Neural cell (in vitro differentiated cells): ENCODE measurements around the gene SYNGR4. TPM values are rescaled to one million over a fixed set of nuclear protein-coding genes. Genes with fewer than 3 reads are reported as not detected.

Experiments
- H2AFZ ChIP-seq: fragments of 200-600, 300-800 bp; sonication (generic), shearing (Covaris generic); 2 replicates; pipeline ENCODE4 v1.6.0; 2014; ENCODE audit warnings: low read depth, mild to moderate bottlenecking, antibody characterized with exemption, low read length, moderate library complexity
- H3F3A ChIP-seq: fragments of 200-600 bp; shearing (Covaris generic); 2 replicates; pipeline ENCODE4 v1.6.1; 2016; ENCODE audit warnings: mild to moderate bottlenecking, moderate library complexity, mixed read lengths, antibody characterized with exemption, low read length; ENCODE audit not compliant: insufficient read depth, poor library complexity, severe bottlenecking
- H3K27ac ChIP-seq: fragments of 200-600, 300-800 bp; sonication (generic), shearing (Covaris generic); 2 replicates; pipeline ENCODE4 v1.5.1; 2014; ENCODE audit warnings: mild to moderate bottlenecking, low read length, moderate library complexity
- H3K27me3 ChIP-seq: fragments of 300-800, 200-600 bp; sonication (generic), shearing (Covaris generic); 2 replicates; pipeline ENCODE4 v1.6.0; 2014; ENCODE audit warnings: mild to moderate bottlenecking, low read depth, low read length, moderate library complexity; ENCODE audit not compliant: insufficient read depth
- H3K36me3 ChIP-seq: fragments of 300-800, 200-600 bp; sonication (generic), shearing (Covaris generic); 2 replicates; pipeline ENCODE4 v1.5.1; 2014; ENCODE audit warnings: mild to moderate bottlenecking, antibody characterized with exemption, low read length, moderate library complexity; ENCODE audit not compliant: insufficient read depth
- H3K4me2 ChIP-seq: fragments of 300-800, 200-600 bp; sonication (generic), shearing (Covaris generic); 2 replicates; pipeline ENCODE4 v1.6.0; 2014; ENCODE audit warnings: mild to moderate bottlenecking, low read length
- H3K4me3 ChIP-seq: fragments of 300-800, 200-600 bp; sonication (generic), shearing (Covaris generic); 2 replicates; pipeline ENCODE4 v1.5.1; 2014; ENCODE audit warnings: mild to moderate bottlenecking, low read length, moderate library complexity
- H3K79me2 ChIP-seq: fragments of 200-600 bp; shearing (Covaris generic); replicated peaks from 2 replicates; pipeline ENCODE4 v1.6.0; 2014; ENCODE audit warnings: mild to moderate bottlenecking, low read length, moderate library complexity; ENCODE audit not compliant: insufficient read depth
- H3K9ac ChIP-seq: fragments of 300-800, 200-600 bp; sonication (generic), shearing (Covaris generic); 2 replicates; pipeline ENCODE4 v1.6.1; 2016; ENCODE audit warnings: mild to moderate bottlenecking, low read length, mixed read lengths
- H3K9me2 ChIP-seq: fragments of 200-600 bp; shearing (Covaris generic); 2 replicates; pipeline ENCODE4 v1.6.1; 2016; ENCODE audit warnings: mild to moderate bottlenecking, low read length, mixed read lengths; ENCODE audit not compliant: insufficient read depth
- H3K9me3 ChIP-seq: fragments of 200-600, 300-800 bp; sonication (generic), shearing (Covaris generic); 2 replicates; pipeline ENCODE4 v1.6.1; 2016; ENCODE audit warnings: mild to moderate bottlenecking, mixed run types, low read length, moderate library complexity, mixed read lengths
- H4K20me1 ChIP-seq: fragments of 200-600 bp; shearing (Covaris generic); 2 replicates; pipeline ENCODE4 v1.6.1; 2016; ENCODE audit warnings: mild to moderate bottlenecking, mixed run types; ENCODE audit not compliant: insufficient read depth
- EP300 ChIP-seq: fragments of 450-650 bp; conservative IDR thresholded peaks from 2 replicates; pipeline ENCODE4 v1.6.1; 2014; ENCODE audit warnings: antibody characterized with exemption, mild to moderate bottlenecking, moderate library complexity; ENCODE audit not compliant: poor library complexity, severe bottlenecking
- EZH2 ChIP-seq: fragments of 200-600, 300-800 bp; shearing (Covaris generic), sonication (generic); IDR thresholded peaks from 2 replicates; pipeline ENCODE4 v1.6.1; 2014; ENCODE audit warnings: antibody characterized with exemption, low read length, borderline replicate concordance, mild to moderate bottlenecking; ENCODE audit not compliant: insufficient read depth, poor library complexity, severe bottlenecking
- MXI1 ChIP-seq: fragments of 450-650 bp; conservative IDR thresholded peaks from 2 replicates; pipeline ENCODE4 v1.6.1; 2014; ENCODE audit warnings: antibody characterized with exemption, mild to moderate bottlenecking; ENCODE audit not compliant: poor library complexity, severe bottlenecking
- POLR2AphosphoS5 ChIP-seq: IDR thresholded peaks from 2 replicates; pipeline ENCODE4 v1.6.1; 2012
- RAD21 ChIP-seq: fragments of 450-650 bp; conservative IDR thresholded peaks from 2 replicates; pipeline ENCODE4 v1.6.1; 2014; ENCODE audit warnings: antibody characterized with exemption, mild to moderate bottlenecking, moderate library complexity
- REST ChIP-seq: IDR thresholded peaks from 2 replicates; pipeline ENCODE4 v1.6.1; 2012; ENCODE audit warnings: borderline replicate concordance
- SMC3 ChIP-seq: fragments of 450-650 bp; conservative IDR thresholded peaks from 2 replicates; pipeline ENCODE4 v1.6.1; 2014; ENCODE audit warnings: antibody characterized with exemption, mild to moderate bottlenecking, moderate library complexity; ENCODE audit not compliant: poor library complexity
- TAF1 ChIP-seq: IDR thresholded peaks from 2 replicates; pipeline ENCODE4 v1.6.1; 2012; ENCODE audit warnings: low read depth
- polyA plus RNA-seq: library from polyadenylated mRNA; depleted of rRNA; stranded (reverse); fragments of >200 nt; gene quantifications from 2 replicates; pipeline ENCODE4 v1.2.3, GENCODE V29; 2014
- TF ChIP-seq, protein P1 (sequence below): fragments of 450-650 bp; IDR thresholded peaks from 2 replicates; pipeline ENCODE4 v1.5.1; 2014; ENCODE audit warnings: antibody characterized with exemption, mild to moderate bottlenecking, moderate library complexity; ENCODE audit not compliant: poor library complexity, severe bottlenecking

The SYNGR4 gene
- polyA plus RNA-seq, 1 donor from 2014 or later = not detected

DNA sequence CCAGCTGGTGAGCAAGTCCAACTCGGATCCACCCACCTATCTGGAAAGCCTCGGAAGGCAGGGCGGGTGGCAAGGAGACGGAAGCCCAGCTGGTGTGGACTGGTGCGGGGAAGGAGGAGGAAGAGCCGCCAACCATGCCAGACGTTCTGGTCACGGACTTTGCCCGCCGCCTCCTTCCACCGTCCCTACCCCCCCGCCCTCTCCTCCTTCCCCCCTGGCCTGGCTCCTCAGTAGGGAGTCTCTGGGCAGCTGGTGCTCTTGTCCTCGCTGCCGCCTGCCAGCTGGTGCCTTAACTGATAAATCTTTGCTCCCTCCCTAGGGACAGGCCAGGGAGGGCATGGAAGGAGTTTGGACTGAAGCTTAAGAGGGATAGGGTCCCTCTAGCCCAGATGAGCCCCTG lies 4.8 kb downstream of the SYNGR4 start:
- no peaks in the 10 kb centered on the region for H3K9me2 ChIP-seq
- TF ChIP-seq RAD21 (no peak), EZH2 (no peak), REST (no peak), TAF1 (no peak), EP300 (no peak), MXI1 (no peak), SMC3 (no peak), POLR2AphosphoS5 (no peak)
- TF ChIP-seq, protein P1, sequence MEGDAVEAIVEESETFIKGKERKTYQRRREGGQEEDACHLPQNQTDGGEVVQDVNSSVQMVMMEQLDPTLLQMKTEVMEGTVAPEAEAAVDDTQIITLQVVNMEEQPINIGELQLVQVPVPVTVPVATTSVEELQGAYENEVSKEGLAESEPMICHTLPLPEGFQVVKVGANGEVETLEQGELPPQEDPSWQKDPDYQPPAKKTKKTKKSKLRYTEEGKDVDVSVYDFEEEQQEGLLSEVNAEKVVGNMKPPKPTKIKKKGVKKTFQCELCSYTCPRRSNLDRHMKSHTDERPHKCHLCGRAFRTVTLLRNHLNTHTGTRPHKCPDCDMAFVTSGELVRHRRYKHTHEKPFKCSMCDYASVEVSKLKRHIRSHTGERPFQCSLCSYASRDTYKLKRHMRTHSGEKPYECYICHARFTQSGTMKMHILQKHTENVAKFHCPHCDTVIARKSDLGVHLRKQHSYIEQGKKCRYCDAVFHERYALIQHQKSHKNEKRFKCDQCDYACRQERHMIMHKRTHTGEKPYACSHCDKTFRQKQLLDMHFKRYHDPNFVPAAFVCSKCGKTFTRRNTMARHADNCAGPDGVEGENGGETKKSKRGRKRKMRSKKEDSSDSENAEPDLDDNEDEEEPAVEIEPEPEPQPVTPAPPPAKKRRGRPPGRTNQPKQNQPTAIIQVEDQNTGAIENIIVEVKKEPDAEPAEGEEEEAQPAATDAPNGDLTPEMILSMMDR = no peak
- H2AFZ ChIP-seq = no peak overlapping the region
- no peaks in the 10 kb centered on the region for H3K79me2 ChIP-seq
- H3K27me3 ChIP-seq = no peaks in the 10 kb centered on the region
- H4K20me1 ChIP-seq = no peaks in the 10 kb centered on the region
- no peaks in the 10 kb centered on the region for H3K9me3 ChIP-seq
- no peaks in the 10 kb centered on the region for H3K36me3 ChIP-seq
- no peak overlapping the region for H3K27ac ChIP-seq
- no peaks in the 10 kb centered on the region for H3F3A ChIP-seq
- H3K4me2 ChIP-seq = no peak overlapping the region
- no peak overlapping the region for H3K4me3 ChIP-seq
- no peak overlapping the region for H3K9ac ChIP-seq

GRCh38 chr19:48370955-48371354 lies 6.8 kb downstream of the SYNGR4 start:
- Histone ChIP-seq H4K20me1 (no peaks in the 10 kb centered on the region), H3K79me2 (no peaks in the 10 kb centered on the region), H3K4me2 (no peak overlapping the region), H3K27ac (no peak overlapping the region), H3F3A (no peaks in the 10 kb centered on the region), H3K9me3 (no peaks in the 10 kb centered on the region), H3K36me3 (no peaks in the 10 kb centered on the region), H2AFZ (no peak overlapping the region), H3K27me3 (no peaks in the 10 kb centered on the region), H3K9me2 (no peaks in the 10 kb centered on the region), H3K9ac (no peak overlapping the region), H3K4me3 (no peak overlapping the region)
- TF ChIP-seq TAF1 (no peak), RAD21 (no peak), EZH2 (no peak), SMC3 (no peak), POLR2AphosphoS5 (no peak), MXI1 (no peak), EP300 (no peak), REST (no peak)
- TF ChIP-seq, protein P1 = no peak
